Measurements from ENCODE around the gene MINK1. TPM values are rescaled to one million over a fixed set of nuclear protein-coding genes. Genes with fewer than 3 reads are reported as not detected.

MINK1 gene
- total RNA-seq, 1 donor from 2014 or later: 111 TPM

DNA sequence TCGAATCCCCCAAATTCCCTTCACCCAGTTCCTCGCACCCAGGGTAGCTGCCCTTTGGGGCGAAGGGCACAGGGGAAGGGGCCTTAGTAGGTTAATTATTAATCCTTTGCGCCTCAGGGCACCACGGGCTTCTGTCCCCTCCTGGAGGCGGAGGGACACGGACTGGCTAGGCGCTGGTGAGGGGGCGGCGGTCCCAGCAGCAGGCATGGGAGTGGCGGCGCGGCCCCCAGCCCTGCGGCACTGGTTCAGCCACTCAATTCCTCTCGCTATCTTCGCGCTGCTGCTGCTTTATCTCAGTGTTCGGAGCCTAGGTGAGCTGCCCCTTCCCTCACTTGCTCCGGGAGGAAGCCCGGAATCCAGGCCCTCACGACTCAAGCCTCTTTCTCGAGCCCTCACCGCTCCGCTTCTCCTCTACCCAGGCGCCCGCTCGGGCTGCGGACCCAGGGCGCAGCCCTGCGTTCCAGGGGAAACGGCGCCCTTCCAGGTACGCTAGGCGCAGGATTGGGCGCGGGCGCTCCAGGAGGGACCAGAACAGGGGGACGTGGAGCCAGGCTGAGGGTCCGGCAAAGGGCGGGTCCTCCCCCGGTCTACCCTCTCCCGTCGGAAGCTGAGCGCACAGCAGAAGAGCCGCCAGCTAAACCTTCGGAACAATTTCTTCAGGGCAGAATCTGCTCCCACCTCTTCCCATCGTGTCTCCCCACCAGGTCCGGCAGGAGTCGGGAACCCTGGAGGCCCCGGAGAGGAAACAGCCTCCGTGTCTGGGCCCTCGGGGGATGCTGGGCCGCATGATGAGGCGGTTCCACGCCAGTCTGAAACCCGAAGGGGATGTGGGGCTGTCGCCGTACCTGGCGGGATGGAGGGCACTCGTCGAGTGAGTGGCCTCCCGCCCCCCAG is 44.1 kb upstream of the MINK1 start, which contains the start of gene GLTPD2:
TSS of gene GLTPD2 (plus strand) at position 158 of the 894 bp plus-strand sequence. CDS start at position 206, 48 bp downstream.
- Mint-ChIP-seq H3K27me3 (peaks cover 12% of the 10 kb centered on the region), H3K9me3 (no peaks in the 10 kb centered on the region), H3K4me1 (ENCODE audit: unreplicated experiment) (peaks cover 14% of the 10 kb centered on the region), H3K27ac (peak within 1 kb of the TSS; percentile 72), H3K36me3 (no peaks in the 10 kb centered on the region), H3K4me3 (peak within 1 kb of the TSS; percentile 91)
- TF ChIP-seq, protein P1, sequence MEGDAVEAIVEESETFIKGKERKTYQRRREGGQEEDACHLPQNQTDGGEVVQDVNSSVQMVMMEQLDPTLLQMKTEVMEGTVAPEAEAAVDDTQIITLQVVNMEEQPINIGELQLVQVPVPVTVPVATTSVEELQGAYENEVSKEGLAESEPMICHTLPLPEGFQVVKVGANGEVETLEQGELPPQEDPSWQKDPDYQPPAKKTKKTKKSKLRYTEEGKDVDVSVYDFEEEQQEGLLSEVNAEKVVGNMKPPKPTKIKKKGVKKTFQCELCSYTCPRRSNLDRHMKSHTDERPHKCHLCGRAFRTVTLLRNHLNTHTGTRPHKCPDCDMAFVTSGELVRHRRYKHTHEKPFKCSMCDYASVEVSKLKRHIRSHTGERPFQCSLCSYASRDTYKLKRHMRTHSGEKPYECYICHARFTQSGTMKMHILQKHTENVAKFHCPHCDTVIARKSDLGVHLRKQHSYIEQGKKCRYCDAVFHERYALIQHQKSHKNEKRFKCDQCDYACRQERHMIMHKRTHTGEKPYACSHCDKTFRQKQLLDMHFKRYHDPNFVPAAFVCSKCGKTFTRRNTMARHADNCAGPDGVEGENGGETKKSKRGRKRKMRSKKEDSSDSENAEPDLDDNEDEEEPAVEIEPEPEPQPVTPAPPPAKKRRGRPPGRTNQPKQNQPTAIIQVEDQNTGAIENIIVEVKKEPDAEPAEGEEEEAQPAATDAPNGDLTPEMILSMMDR (conservative IDR thresholded peaks at IDR 0.05): no peak
- DNase-seq (ENCODE audit: extremely low spot score, unreplicated experiment): no peak

DNA sequence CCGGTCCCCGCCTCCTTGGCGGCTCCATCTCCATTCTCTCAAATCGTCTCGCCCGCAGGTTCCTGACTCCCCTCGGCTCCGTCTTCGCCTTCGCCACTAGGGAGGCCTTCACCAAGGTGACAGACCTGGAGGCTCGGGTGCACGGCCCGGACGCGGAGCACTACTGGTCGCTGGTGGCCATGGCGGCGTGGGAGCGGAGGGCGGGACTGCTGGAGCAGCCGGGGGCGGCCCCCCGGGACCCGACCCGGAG is 43.5 kb upstream of the MINK1 start:
- TF ChIP-seq, protein P1 (conservative IDR thresholded peaks at IDR 0.05): no peak
- DNase-seq (ENCODE audit: extremely low spot score, unreplicated experiment): no peak
- H3K27ac Mint-ChIP-seq: peak overlapping the region; percentile 58
- peaks cover 14% of the 10 kb centered on the region for H3K4me1 Mint-ChIP-seq (ENCODE audit: unreplicated experiment)
- H3K36me3 Mint-ChIP-seq: no peaks in the 10 kb centered on the region
- H3K27me3 Mint-ChIP-seq: peaks cover 12% of the 10 kb centered on the region
- peak overlapping the region; percentile 91 for H3K4me3 Mint-ChIP-seq
- H3K9me3 Mint-ChIP-seq: no peaks in the 10 kb centered on the region

DNA sequence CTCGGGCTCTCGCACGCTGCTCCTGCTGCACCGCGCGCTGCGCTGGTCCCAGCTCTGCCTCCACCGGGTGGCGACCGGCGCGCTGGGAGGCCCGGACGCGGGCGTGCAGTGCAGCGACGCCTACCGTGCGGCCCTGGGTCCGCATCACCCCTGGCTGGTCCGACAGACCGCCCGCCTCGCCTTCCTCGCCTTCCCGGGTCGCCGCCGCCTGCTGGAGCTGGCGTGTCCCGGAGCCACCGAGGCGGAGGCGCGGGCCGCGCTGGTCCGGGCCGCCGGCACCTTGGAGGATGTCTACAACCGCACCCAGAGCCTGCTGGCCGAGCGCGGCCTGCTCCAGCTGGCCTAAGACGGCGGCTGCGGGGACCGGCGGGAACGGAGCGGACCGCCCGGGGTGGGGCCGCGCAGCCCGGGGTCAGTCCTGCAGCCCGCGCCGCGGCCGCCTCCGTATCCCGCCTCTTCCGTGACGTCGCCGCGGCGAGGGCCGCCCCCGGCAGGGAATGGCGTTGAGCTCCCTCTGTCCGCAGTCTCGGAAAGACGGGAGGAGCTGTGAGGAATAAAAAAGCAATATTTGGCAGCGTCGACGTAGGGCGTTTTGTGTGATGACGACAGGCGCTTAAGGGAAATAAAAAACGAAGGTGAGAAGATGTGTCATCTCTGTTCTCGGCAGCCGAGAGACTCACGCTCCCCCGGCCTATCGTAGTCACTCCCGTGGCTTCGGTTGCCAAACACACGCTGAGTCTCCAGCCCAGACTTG is 43.0 kb upstream of the MINK1 start:
- peaks cover 12% of the 10 kb centered on the region for H3K27me3 Mint-ChIP-seq
- no peaks in the 10 kb centered on the region for H3K9me3 Mint-ChIP-seq
- H3K36me3 Mint-ChIP-seq: no peaks in the 10 kb centered on the region
- peaks cover 14% of the 10 kb centered on the region for H3K4me1 Mint-ChIP-seq (ENCODE audit: unreplicated experiment)
- H3K4me3 Mint-ChIP-seq: peak overlapping the region; percentile 83
- TF ChIP-seq, protein P1 (conservative IDR thresholded peaks at IDR 0.05): peak; percentile 83
- peak; percentile 90 for DNase-seq (ENCODE audit: extremely low spot score, unreplicated experiment)
- peak overlapping the region; percentile 84 for H3K27ac Mint-ChIP-seq

DNA sequence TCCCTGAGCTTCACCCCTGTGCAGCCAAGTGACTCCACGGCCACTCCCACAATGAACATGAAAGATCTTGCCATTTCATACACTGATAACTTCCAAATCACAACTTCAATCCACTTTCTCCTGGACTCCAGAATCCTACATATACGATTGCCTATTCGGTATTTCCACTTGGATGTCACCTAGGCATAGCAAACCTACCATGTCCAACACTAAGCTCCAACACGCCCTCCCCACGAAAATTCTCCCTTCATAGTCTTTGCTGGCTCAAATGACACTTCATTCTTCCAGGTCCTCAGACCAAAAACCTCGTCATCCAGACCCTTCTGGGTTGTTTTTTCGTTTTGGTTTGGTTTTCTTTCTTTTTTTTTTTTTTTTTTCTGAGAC is 42.4 kb upstream of the MINK1 start:
- peaks cover 12% of the 10 kb centered on the region for H3K27me3 Mint-ChIP-seq
- H3K9me3 Mint-ChIP-seq: no peaks in the 10 kb centered on the region
- TF ChIP-seq, protein P1 (conservative IDR thresholded peaks at IDR 0.05): no peak
- H3K4me1 Mint-ChIP-seq (ENCODE audit: unreplicated experiment): peaks cover 15% of the 10 kb centered on the region
- H3K4me3 Mint-ChIP-seq: peak overlapping the region; percentile 83
- no peak for DNase-seq (ENCODE audit: extremely low spot score, unreplicated experiment)
- H3K27ac Mint-ChIP-seq: peak overlapping the region; percentile 84
- H3K36me3 Mint-ChIP-seq: no peaks in the 10 kb centered on the region

DNA sequence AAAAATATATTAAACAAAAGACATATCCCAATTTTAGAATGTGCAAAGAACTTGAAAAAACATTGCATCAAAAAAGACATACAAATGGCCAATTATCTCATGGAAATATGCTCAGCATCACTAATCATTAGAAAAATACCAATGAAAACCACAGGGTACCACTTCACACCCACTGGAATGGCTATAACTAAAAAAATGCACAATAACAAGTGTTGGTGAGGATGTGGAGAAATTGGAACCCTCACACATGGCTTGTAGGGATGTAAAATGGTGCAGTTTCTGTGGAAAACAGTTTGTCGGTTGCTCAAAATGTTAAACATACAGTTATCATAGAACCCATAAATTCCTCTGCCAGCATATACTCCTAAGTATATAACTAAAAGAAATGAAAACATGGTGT is 38.0 kb upstream of the MINK1 start:
- peaks cover 5% of the 10 kb centered on the region for H3K36me3 Mint-ChIP-seq
- peaks cover 6% of the 10 kb centered on the region for H3K4me1 Mint-ChIP-seq (ENCODE audit: unreplicated experiment)
- peak overlapping the region; percentile 97 for H3K27ac Mint-ChIP-seq
- no peak for DNase-seq (ENCODE audit: extremely low spot score, unreplicated experiment)
- TF ChIP-seq, protein P1 (conservative IDR thresholded peaks at IDR 0.05): no peak
- no peaks in the 10 kb centered on the region for H3K9me3 Mint-ChIP-seq
- peak overlapping the region; percentile 100 for H3K4me3 Mint-ChIP-seq
- H3K27me3 Mint-ChIP-seq: peaks cover 3% of the 10 kb centered on the region

Data from type B pancreatic cell (in vitro differentiated cells).